Bronchial epithelial cell (primary cell): Measurements from ENCODE around the gene ZFYVE9. TPM values are rescaled to one million over a fixed set of nuclear protein-coding genes. Genes with fewer than 3 reads are reported as not detected.

Source experiments
- DNase-seq: peaks from one replicate; pipeline ENCODE4 v3.0.0-alpha.2; 2010; ENCODE audit warnings: low read depth
- FAIRE-seq: peaks from 2 replicates; lab custom pipeline; 2011; peaks lifted over from hg19 to GRCh38; lab: Jason Lieb, UNC
- H3K27me3 ChIP-seq: 2 replicates; pipeline ENCODE4 v1.5.1; 2011; ENCODE audit warnings: low read length; ENCODE audit not compliant: control insufficient read depth, insufficient read depth
- H3K36me3 ChIP-seq: 2 replicates; pipeline ENCODE4 v1.5.1; 2011; ENCODE audit warnings: low read length; ENCODE audit not compliant: control insufficient read depth, insufficient read depth
- H3K4me3 ChIP-seq: 2 replicates; pipeline ENCODE4 v1.5.1; 2011; ENCODE audit warnings: mild to moderate bottlenecking, low read depth, low read length, control low read depth
- CTCF ChIP-seq: IDR thresholded peaks from 2 replicates; pipeline ENCODE4 v1.5.1; 2011; ENCODE audit warnings: mild to moderate bottlenecking, moderate library complexity, low read length, control low read depth, inconsistent platforms; ENCODE audit not compliant: insufficient read depth, severe bottlenecking
- total RNA-seq: library from RNA; depleted of rRNA; stranded (reverse); fragments of >200 nt; gene quantifications from 2 replicates; pipeline ENCODE4 v1.2.1, GENCODE V29; 2014

ZFYVE9 gene
- total RNA-seq, 1 donor from 2014 or later, result 44.8 TPM

DNA sequence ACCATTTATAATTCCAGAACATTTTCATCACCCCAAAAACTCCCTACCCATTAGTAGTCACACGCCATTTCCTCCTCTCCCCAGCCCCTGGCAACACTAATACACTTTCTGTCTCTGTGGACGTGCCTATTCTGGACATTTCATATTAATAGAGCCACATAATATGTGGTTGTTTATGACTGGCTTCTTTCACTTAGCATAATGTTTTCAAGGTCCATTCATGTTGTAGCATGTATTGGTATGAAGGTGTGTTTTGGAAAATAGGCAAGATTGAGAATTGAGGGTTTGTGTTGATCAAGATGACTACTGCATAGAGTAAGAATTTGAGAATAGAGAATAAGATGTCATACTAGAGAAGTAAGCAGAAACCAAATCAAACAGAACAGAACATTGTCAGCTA, 67.5 kb downstream of the ZFYVE9 start:
- Histone ChIP-seq H3K36me3 (no peaks in the 10 kb centered on the region), H3K4me3 (no peak overlapping the region), H3K27me3 (no peaks in the 10 kb centered on the region)
- TF ChIP-seq CTCF, result no peak
- no peak for FAIRE-seq
- DNase-seq, result peak; percentile 98

DNA sequence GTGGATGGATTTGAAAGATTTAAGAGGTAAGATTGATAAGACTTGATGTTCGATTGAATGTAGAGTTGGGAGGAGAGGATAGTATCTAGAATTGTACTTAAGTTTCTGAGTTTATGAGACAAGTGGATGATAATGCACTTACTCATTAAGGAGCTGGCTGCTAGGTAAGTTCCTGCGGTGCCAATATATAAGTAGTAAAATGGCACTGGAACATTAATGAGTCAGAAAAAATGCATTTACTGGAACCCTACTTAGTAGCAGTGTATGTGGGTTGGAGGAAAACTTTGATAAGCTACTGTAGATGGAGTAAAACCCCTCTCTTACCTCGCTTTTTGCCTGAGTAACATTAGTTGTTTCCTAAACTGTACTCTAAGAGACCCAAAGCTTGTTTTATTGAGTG, 68.2 kb downstream of the ZFYVE9 start:
- DNase-seq, result peak; percentile 92
- no peak for FAIRE-seq
- H3K27me3 ChIP-seq, result no peaks in the 10 kb centered on the region
- TF ChIP-seq CTCF, result no peak
- H3K36me3 ChIP-seq, result no peaks in the 10 kb centered on the region
- H3K4me3 ChIP-seq, result no peak overlapping the region

DNA sequence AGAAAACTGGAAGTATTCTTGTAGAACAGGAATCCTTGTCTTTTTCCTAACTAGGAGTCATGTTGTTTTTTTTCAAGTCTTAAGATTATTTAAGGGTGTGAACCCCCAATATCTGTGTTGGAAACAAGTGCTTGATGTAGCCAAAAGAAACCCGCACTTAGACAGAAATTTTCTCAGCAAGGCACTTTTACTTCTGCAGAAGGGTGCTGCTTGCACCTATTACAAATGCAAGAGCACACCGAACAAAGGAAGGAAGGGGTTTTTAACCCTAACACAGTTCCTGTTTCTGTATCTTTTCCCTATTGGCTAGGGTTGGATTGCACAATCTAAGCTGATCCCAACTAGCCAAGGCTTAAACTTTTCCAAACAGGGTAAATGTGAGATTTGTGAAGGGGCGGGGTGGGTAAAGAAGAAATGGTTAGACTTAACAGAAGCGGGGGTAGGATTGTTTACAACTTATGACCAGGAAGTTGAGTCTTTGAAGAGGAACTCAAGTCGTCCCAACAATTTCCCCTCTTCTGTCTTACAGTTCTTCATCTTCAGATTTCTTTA, 75.1 kb downstream of the ZFYVE9 start:
- no peak for FAIRE-seq
- Histone ChIP-seq H3K36me3 (peaks cover 4% of the 10 kb centered on the region), H3K4me3 (no peak overlapping the region), H3K27me3 (no peaks in the 10 kb centered on the region)
- DNase-seq, result no peak
- TF ChIP-seq CTCF, result no peak

DNA sequence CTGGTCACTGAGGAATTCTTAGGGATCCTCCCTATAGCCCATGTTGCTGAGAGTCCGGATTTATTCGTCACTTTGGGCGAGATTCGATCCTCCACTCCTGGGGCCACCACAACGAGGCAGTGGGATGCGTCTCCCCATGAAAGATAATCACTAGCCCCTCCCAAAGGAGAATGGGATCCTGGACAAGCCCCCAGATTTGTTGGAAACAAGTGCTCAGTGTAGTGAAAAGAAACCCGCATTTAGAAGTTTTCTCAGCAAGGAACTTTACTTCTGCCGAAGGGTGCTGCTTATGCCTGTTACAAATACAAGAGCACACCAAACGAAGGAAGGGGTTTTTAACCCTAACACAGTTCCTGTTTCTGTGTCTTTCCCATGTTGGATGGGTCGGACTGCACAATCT, 83.3 kb downstream of the ZFYVE9 start:
- Histone ChIP-seq H3K36me3 (no peaks in the 10 kb centered on the region), H3K27me3 (no peaks in the 10 kb centered on the region), H3K4me3 (no peak overlapping the region)
- DNase-seq, result no peak
- no peak for TF ChIP-seq CTCF
- FAIRE-seq, result no peak

DNA sequence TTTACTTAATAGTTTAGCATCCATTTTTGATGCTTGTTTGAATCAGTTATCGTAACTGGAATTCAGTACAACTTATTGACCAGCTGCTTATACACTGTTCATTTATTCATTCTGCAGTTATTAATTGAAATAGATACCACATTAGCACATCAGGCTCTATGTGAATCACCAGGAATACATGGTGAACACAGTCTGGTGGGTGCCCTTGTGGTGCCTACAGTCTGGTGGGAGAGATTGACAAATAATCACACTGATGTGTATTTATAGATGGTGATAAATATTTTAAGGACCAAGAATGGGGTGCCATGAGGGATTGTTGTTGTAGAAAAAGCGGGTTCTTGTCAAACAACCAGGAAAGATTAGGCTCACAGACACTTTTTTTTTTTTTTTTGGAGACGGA, 87.6 kb downstream of the ZFYVE9 start:
- no peaks in the 10 kb centered on the region for H3K36me3 ChIP-seq
- FAIRE-seq, result no peak
- no peaks in the 10 kb centered on the region for H3K27me3 ChIP-seq
- H3K4me3 ChIP-seq, result no peak overlapping the region
- DNase-seq, result no peak
- TF ChIP-seq CTCF, result no peak

GRCh38 chr1:52233463-52233862, 91.6 kb downstream of the ZFYVE9 start:
- TF ChIP-seq CTCF, result no peak
- Histone ChIP-seq H3K36me3 (no peaks in the 10 kb centered on the region), H3K4me3 (no peak overlapping the region), H3K27me3 (no peaks in the 10 kb centered on the region)
- FAIRE-seq (no peak), DNase-seq (no peak)
